Renal cortex interstitium (tissue), 11 donors: ENCODE measurements around the gene ZC3H18. TPM values are rescaled to one million over a fixed set of nuclear protein-coding genes. Genes with fewer than 3 reads are reported as not detected.
A peak's percentile ranks its signal among the peaks of the same experiment; 100 is the strongest.

ENCODE experiments used
- DNase-seq, 11 donors: peaks; one replicate each; pipeline ENCODE4 v3.0.0-alpha.2; 2013; ENCODE audit warnings: low read depth in 9 of 11, low spot score in 4 of 11; ENCODE audit errors: extremely low read depth in 1 of 11
- polyA plus RNA-seq, 3 donors: library from polyadenylated mRNA; unstranded; fragments of 120-200 nt; gene quantifications; one replicate each; pipeline ENCODE4 v1.2.1, GENCODE V29; 2013; ENCODE audit not compliant: insufficient read length in 3 of 3

The ZC3H18 gene
- polyA plus RNA-seq, 3 donors, result 35.8 to 43.3 (median 40.5) TPM

DNA sequence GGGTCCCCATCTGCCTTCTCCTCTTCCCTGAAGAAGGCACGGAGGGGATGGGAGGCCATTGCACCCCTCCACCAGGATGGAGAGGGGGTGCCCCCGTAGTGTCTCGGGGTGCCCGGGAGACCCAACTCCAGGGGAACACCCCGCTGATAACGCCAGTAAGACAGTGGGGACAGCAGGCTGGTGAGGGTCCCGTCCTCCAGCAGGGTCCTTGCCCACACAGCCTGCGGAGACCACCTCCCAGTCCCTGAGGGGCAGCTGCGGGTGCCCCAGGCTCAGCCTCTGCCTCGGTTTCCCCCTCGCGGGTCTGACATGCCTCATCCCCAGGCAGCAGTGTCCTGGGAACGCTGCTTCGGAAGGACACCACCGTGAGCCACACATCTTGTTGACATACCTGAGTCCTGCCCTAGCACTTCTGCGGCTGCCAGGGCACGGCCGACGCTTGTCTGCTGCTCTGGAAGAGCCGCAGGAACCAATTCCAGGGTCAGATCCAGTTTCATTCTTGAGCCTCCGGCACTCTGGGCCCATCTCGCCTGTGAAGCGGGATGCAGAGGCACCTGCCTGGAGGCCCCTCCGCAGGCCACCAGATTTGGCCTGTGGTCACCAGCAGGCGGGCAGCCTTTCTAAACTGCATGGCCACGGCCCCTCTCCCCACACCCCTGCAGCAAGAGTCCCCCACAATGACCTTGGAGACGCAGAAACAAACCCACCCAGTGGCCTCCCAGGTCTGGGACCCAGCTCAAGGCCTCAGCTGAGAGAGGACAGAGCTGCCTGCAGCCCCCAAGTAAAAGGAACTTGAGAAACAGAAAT lies 39.9 kb upstream of the ZC3H18 start:
- DNase-seq, result no peak

DNA sequence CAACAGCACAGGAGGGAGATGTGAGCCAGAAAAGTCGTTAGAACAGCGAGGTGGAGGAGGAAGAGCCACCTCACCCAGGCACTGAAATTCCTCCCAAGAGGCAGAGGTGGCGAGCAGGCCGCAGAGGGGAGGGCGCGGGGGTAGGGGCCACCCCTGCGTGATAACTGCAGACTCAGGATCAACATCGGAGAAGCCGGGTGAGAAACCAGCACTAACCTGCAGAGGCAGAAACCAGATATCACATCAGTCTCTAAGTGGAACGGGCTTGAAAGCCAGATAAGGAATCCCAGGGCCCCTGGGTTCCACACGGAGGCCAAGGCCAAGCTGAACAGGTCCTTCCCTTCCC lies 39.4 kb upstream of the ZC3H18 start:
- no peak for DNase-seq

DNA sequence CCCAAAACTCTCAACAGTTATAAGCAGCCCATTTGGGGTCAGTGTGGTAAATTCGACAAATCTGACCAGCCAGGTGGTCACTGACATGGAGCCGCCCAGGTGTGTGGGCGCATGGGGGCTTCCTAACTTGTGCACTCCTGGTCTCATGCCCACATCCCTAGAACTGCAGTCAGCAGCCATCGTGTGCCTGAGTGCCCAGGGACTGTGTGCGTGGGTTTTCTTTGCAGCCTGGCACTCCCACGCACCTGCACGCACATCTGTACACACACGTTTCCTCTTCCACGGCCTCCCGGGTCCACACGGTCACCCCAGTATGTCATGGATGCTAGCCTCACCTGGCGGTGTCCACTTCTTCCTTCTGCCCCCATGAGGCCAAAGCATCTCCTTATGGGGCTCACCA lies 38.9 kb upstream of the ZC3H18 start:
- no peak for DNase-seq

DNA sequence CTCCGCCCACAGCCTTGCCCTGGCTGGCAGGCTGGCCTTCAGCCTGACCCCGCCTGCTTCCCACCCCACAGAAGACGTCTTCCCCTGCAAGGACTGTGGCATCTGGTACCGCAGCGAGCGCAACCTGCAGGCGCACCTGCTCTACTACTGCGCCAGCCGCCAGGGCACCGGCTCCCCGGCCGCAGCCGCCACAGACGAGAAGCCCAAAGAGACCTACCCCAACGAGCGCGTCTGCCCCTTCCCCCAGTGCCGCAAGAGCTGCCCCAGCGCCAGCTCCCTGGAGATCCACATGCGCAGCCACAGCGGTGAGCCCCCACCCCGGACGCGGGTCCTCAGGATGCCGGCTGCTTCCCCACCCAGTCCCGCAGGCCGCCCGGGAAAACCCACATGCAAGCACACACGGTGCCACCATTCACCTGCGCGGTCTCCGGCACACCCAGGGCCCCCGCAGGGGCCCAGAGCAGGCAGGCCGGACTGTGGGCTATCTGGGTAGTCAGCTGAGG lies 38.2 kb upstream of the ZC3H18 start:
- no peak for DNase-seq

DNA sequence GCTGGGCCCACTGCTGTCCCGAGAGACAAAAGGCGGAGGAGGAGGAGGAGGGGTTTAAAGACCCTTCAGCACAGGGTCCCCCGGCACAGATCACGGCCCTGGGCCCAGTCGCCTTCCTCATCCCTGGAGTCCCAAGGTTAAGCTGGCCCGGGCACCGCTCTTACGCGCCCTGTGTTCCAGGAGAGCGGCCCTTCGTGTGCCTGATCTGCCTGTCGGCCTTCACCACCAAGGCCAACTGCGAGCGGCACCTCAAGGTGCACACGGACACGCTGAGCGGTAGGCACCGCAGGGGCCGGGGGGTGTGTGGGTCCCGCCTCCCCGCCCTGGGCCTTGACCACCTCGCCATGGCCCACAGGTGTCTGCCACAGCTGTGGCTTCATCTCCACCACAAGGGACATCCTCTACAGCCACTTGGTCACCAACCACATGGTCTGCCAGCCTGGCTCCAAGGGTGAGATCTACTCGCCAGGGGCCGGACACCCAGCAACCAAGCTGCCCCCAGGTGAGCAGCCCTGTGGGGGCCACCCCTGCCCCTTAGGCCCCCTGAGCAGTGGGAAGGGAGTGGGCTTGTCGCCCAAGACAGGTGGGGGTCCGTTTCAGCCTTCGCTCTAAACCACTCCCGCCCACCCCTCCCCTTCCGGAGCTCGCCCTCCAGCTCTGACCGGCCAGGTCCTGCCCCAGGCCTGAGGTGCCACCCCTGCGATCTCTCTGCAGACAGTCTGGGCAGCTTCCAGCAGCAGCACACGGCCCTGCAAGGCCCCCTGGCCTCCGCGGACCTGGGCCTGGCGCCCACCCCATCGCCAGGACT lies 37.6 kb upstream of the ZC3H18 start:
- no peak for DNase-seq

DNA sequence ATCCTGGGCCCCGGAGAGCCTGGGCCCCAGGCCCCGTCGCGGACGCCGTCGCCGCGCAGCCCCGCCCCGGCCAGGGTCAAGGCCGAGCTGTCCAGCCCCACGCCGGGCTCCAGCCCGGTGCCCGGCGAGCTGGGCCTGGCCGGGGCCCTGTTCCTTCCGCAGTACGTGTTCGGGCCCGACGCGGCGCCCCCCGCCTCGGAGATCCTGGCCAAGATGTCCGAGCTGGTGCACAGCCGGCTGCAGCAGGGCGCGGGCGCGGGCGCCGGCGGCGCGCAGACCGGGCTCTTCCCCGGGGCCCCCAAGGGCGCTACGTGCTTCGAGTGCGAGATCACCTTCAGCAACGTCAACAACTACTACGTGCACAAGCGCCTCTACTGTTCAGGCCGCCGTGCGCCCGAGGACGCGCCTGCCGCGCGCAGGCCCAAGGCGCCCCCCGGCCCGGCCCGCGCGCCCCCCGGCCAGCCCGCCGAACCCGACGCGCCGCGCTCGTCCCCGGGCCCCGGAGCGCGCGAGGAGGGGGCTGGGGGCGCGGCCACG lies 36.8 kb upstream of the ZC3H18 start:
- peak in 5 of 11 donors; percentile 24 to 40 (median 31) for DNase-seq

DNA sequence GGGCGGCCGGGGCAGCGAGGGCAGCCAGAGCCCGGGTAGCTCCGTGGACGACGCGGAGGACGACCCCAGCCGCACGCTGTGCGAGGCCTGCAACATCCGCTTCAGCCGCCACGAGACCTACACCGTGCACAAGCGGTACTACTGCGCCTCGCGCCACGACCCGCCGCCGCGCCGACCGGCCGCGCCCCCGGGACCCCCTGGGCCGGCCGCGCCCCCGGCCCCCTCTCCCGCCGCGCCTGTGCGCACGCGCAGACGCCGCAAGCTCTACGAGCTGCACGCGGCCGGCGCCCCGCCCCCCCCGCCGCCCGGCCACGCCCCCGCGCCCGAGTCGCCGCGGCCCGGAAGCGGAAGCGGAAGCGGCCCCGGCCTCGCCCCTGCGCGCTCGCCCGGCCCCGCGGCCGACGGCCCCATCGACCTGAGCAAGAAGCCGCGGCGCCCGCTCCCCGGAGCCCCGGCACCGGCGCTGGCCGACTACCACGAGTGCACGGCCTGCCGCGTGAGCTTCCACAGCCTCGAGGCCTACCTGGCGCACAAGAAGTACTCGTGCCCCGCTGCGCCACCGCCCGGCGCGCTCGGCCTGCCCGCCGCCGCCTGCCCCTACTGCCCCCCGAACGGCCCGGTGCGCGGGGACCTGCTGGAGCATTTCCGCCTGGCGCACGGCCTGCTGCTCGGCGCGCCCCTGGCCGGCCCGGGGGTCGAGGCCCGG lies 36.1 kb upstream of the ZC3H18 start:
- peak in 6 of 11 donors; percentile 40 to 70 (median 67) for DNase-seq

DNA sequence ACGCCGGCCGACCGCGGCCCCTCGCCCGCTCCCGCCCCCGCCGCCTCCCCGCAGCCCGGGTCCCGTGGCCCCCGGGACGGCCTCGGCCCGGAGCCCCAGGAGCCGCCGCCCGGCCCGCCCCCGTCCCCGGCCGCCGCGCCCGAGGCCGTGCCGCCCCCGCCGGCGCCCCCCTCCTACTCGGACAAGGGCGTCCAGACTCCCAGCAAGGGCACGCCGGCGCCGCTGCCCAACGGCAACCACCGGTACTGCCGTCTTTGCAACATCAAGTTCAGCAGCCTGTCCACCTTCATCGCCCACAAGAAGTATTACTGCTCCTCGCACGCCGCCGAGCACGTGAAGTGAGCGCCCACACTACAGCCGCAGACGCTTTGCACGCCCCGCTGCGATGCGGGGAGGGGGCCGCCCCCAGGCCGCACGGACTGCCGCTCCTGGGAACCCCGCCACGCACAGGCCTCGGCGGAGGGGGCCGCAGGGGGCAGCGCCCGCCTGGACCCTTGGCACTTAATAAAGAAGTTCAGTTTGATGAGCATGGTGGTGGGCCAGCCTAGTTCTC lies 35.5 kb upstream of the ZC3H18 start:
- DNase-seq, result no peak

DNA sequence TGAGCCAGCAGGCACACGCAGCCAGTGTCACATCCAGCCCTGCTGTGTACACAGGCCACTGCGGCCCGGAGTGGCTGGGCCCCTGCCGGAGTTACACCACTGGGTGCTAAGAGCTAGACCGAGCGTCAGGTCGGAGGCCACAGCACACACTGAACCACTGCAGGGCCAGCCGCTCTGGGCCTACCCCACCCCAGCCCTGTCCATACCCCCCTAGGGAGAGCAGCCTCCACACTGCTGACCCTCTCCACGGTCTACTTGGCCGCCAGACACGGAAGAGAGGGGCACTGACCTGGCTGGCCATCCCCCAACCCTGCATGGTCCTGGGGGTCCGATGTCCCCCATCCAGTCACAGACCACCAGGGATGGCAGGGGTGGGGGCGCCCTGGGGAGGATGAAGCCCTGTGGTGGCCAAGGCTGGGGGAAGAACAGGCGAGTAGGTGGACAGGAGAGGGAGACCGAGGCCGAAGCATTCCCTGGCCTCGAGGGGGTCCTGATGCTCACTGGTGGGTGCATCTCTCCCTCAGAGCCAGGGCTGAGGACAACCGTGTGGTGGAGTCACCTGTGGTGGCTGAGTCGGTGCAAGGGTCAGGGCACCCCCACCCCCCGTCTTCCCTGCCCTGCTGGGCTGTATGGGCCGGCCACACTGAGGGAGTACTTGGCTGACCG lies 34.9 kb upstream of the ZC3H18 start:
- DNase-seq, result no peak

DNA sequence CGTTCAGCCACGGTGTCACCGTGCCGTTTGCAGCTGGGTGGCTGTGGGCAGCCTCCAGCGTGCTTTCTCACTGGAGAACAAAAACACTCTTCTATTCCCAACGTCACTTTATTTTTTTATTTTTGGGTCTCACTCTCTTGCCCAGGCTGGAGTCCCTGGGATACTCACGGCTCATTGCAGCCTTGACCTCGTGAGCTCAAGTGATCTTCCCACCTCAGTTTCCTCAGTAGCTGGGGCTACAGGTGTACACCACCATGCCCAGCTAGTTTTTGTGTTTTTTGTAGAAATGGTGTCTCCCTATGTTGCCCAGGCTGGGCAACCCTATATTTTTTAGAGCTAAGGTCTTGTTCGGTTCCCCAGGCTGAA lies 34.4 kb upstream of the ZC3H18 start:
- DNase-seq, result no peak

DNA sequence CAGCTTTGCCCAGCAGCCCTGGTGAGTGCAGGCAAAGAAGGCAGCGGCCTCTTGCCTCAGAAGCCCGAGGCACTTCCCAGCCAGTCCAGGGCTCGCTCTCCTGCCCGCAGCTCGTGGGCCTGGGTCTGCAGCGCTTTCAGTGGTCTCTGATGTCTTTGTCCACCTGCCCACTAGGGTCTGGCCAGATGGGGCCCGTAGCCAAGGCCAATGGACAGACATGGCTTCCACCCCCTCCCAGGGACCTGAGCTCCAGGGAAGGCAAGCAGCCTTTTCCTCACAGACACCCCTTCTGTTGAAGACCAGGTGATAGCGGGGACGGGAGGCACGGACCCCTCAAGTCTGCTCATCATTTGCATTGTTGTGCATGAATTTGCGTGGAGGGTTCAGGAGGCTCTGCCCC lies 33.7 kb upstream of the ZC3H18 start:
- no peak for DNase-seq

DNA sequence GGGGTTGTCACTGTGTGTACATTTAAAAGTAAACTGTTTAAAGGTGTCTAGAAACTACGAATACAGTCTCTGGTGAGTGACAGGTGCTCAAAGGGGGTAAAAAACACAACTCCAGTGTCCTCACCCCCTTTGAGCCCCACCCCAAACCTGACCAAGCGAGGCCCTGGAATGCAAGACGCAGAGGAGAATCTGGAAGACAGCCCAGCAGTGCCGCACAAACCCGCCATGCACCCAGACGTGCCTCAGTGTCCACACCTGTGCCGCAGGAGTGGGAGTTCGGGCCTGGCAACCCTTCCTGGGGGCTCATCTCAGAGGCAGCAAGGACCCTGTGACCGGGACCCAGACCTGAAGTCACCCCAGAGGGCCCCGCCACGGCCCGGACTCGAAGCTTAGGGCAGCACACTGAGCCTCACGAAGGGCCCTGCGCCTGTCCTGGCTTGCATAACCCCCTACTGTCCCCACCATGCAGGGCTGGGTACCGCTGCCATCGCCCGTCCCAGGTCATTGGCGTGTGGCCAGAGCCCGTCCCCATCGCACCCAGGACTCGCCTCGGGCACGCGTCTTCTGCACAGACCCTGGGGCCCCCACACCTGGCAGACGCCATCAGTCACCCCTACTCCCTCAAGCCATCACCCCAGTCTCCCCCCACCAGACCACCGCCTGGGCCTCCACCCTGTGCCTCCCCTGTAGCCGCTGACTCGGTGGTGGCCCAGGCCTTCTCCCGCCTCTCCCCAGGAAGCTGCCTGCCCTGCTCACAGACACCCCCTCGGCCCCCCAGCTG lies 33.0 kb upstream of the ZC3H18 start:
- no peak for DNase-seq

DNA sequence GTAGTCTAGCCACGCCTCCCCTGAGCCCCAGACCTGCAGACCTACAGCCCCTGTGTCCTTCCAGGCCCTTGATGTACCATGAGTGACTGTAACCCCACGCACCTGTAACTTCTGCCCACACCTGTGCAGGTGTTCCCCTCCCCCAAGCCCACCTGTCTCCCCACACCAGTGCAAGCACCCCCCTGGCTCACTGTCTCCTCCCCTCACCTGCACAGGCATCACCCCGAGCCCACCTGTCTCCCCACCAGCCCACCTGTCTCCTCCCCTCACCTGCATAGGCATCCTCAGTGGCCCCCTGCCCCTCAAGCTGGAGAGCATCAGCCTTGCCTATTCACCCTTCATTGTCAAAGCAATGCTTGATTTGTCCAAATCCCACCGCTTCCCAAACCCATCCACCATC lies 32.3 kb upstream of the ZC3H18 start:
- no peak for DNase-seq

DNA sequence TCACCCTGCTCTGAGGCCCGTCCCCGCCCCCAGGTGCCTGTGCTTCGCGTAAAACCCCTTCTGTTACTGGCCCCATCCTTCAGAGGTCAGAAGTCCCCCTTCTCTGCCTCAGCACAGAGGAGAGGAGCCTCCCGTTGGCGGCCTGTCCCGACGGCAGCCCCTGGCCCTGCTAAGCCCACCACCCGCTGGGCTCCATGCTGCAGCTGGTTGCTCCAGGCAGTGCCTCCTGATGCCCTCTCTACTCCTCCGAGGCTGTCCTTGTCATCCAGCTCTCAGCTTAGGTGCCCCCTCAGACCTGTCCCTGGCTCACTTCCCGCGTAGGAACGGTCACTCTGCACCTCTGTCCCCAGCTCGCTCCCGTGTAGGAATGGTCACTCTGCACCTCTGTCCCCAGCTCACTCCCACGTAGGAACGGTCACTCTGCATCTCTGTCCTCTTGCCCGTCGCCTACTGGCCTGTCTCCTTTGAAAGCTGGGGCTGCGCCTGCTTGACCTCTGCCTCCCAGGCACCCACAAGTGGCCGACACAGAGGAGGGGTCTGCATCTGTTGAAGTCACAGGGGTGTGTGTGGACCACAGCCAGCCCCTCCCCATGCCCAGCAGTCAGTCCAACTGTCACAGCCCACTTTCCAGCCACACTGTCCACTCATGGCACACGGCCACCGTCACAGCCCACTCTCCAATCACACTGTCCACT lies 31.7 kb upstream of the ZC3H18 start:
- no peak for DNase-seq

DNA sequence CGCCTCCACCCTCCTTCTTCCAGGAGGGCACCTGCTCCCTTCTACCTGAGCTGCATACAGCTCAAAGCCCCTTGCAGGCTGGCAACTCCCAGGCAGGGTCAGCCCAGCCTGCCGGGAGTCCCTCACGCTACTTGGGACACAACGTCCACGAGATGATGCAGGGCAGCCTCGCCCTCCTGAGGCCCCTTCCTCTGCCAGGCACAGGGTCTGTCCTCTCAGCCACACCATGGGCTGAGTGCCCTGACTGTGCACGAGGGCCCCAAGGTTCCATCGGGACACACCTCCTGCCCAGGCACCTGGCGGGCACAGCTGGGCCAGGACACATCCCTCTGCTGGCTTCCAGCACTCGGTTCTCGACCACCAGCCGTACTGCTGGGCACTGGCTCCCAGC lies 30.9 kb upstream of the ZC3H18 start:
- DNase-seq, result no peak

DNA sequence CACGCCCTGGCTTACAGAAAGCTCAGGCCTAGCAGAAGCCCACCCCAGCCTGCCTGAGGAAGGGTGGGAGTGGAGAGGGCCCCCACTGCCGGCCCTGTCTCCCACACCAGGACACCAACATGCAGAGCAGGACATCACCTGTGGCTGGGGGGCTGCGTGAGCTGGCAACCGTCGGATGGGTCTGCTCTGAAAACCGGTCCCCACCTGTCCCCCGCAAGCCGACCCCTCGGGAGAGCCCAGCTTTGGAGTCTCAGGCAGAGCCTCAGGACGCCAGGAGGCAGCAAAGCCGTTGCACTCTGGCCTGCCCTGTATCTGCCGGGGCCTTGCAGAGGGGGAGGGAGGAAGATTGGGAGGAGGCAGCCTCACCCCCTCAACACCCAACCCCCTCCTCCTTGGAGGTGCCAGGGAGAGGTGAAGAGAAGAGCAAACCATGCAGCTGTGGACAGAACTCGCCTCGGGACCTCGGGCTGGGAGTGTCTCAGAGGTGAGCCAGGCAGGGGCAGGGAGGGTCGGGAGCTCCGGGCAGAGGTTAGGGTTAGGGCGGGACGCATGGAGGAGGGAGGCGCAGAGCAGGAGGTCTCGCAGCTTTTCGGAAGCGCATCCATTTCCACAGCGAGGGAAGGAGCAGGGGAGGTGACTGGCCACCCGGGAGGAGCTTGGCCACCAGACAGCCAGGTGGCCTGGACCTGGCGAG lies 30.4 kb upstream of the ZC3H18 start:
- no peak for DNase-seq
